Lung (tissue), 12 donors: Measurements from ENCODE around the gene TRIM7. TPM values are rescaled to one million over a fixed set of nuclear protein-coding genes. Genes with fewer than 3 reads are reported as not detected.
"Not testable (repeated sequence)": the region's sequence is repeated elsewhere in the genome, so short reads cannot be mapped to it uniquely, and the experiment has no call there.

ENCODE experiments used
- ATAC-seq: fragments of 200-7000 bp; cut with Tn5 transposase; one replicate; pipeline ENCODE4 v1.9.1; 2020; ENCODE audit warnings: moderate number of reproducible peaks; ENCODE audit not compliant: insufficient read depth, low FRiP score
- DNase-seq, 3 donors: peaks; one replicate each; pipeline ENCODE4 v3.0.0-alpha.2; 2013 to 2017
- H3K27ac ChIP-seq, 2 donors: one replicate each; pipeline ENCODE4 v1.5.1; 2013; ENCODE audit warnings: mild to moderate bottlenecking in 2 of 2, moderate library complexity in 2 of 2, control low read depth in 1 of 2, inconsistent platforms in 1 of 2, low read depth in 1 of 2, low read length in 1 of 2
- H3K27me3 ChIP-seq, 3 donors: one replicate each; pipeline ENCODE4 v1.5.1; 2013; ENCODE audit warnings: low read length in 2 of 3; ENCODE audit not compliant: control insufficient read depth in 3 of 3, insufficient read depth in 3 of 3
- H3K36me3 ChIP-seq, 4 donors: one replicate each; pipeline ENCODE4 v1.5.1; 2013; ENCODE audit warnings: low read length in 4 of 4, mild to moderate bottlenecking in 1 of 4, moderate library complexity in 1 of 4; ENCODE audit not compliant: control insufficient read depth in 4 of 4, insufficient read depth in 4 of 4
- H3K4me1 ChIP-seq, 5 donors: one replicate each; pipeline ENCODE4 v1.5.1; 2013; ENCODE audit warnings: low read length in 5 of 5, mild to moderate bottlenecking in 2 of 5, moderate library complexity in 1 of 5; ENCODE audit not compliant: control insufficient read depth in 5 of 5, insufficient read depth in 5 of 5
- H3K4me3 ChIP-seq: one replicate; pipeline ENCODE4 v1.5.1; 2013; ENCODE audit warnings: mild to moderate bottlenecking, control low read depth, moderate library complexity
- H3K9ac ChIP-seq, 2 donors: one replicate each; pipeline ENCODE4 v1.5.1; 2013; ENCODE audit warnings: low read length in 2 of 2, control low read depth in 1 of 2; ENCODE audit not compliant: insufficient read depth in 1 of 2
- H3K9me3 ChIP-seq, 4 donors: one replicate each; pipeline ENCODE4 v1.5.1; 2013; ENCODE audit warnings: low read length in 3 of 4, mild to moderate bottlenecking in 1 of 4, moderate library complexity in 1 of 4; ENCODE audit not compliant: control insufficient read depth in 4 of 4, insufficient read depth in 3 of 4
- CTCF ChIP-seq: IDR thresholded peaks from 2 replicates; pipeline ENCODE4 v1.5.1; 2012; ENCODE audit warnings: mild to moderate bottlenecking; ENCODE audit errors: control extremely low read depth, extremely low read depth
- WGBS, 2 donors: extraction: QIAGEN DNeasy Blood & Tissue Kit; methylation state at CpG; one replicate each; pipeline ENCODE4 v1.1.7; 2013; 5-methylcytosine and 5-hydroxymethylcytosine counted together
- polyA plus RNA-seq, 2 donors: library from polyadenylated mRNA; stranded (reverse); fragments of 200-250 nt; gene quantifications; one replicate each; pipeline ENCODE4 v1.2.1, GENCODE V29; 2013
- total RNA-seq, 2 donors: library from RNA; depleted of rRNA in 1 of 2; stranded (reverse); fragments of >200 nt in 1 of 2; gene quantifications; one replicate each; pipeline ENCODE4 v1.2.1, GENCODE V29; 2014 to 2021
- donor health status: control.
- donor health status: control.
- donor health status: Bipolar disorder and iron deficiency.
- donor health status: healthy.
- donor health status: DM: yes; HTN: yes; CAD: no.

Gene TRIM7
- total and polyA plus RNA-seq, 4 donors = 0.46 to 3.8 (median 2.4) TPM

DNA sequence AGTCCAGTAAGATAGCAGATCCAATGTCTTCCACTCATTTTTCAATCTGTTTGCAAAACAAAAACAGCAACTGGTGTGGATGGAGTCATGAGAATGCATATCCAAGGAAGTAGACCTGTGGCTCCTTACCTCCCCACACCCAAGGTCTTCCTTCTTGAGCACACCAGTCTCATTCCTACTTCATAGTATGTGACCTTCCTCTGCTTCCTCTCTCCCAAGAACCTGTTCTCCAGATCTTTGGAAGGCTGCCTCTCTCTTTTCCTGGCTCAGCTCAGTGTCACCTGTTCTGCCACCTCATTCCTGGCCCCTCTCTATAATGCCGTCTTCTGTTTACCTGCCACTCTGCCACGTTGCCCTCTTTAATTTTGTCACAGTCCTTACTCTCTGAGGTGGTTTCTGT, 7.9 kb upstream of the TRIM7 start:
- 62 to 80% methylated on average over 2 of the region's 2 CpGs for WGBS, 2 donors
- H3K27ac ChIP-seq = no peak overlapping the region
- H3K4me1 ChIP-seq = peaks cover 0 to 17% (median 6%) of the 10 kb centered on the region in 5 donors
- peaks cover 0 to 27% (median 15%) of the 10 kb centered on the region in 3 donors for H3K27me3 ChIP-seq
- no peak for DNase-seq
- no peak overlapping the region for H3K4me3 ChIP-seq
- H3K9me3 ChIP-seq = no peaks in the 10 kb centered on the region
- no peaks in the 10 kb centered on the region for H3K36me3 ChIP-seq
- no peak for ATAC-seq
- H3K9ac ChIP-seq = no peak overlapping the region
- no peak for TF ChIP-seq CTCF

- ATAC-seq = no peak
- Histone ChIP-seq H3K4me1 (peaks cover 0 to 9% (median 5%) of the 10 kb centered on the region in 5 donors), H3K27me3 (peaks cover 0 to 27% (median 15%) of the 10 kb centered on the region in 3 donors), H3K9ac (no peak overlapping the region), H3K36me3 (no peaks in the 10 kb centered on the region), H3K4me3 (no peak overlapping the region), H3K9me3 (no peaks in the 10 kb centered on the region), H3K27ac (no peak overlapping the region)
- DNase-seq = no peak
- 93 to 97% methylated on average over 6 of the region's 6 CpGs for WGBS, 2 donors
- no peak for TF ChIP-seq CTCF
These were observed 7.1 kb upstream of the TRIM7 start for GRCh38 chr5:181212080-181212479.

DNA sequence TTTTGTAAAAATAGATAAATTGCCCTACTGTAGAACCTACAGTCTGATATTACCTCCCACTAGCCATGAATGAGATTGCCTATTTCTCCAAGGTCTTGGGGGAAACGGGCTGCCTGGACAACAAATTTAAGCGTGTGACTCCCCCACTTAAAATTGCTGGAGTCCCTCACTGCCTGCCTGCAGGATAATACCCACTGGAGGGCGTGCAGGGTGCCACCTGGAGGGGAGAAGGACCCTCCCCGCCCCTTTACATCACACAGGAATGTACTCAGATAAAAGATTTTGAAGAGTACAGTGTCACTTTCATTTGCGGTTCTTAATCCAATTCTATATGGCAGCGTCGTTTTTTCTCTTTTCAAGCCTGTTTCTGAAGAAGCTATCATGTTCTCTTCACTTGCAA, 6.2 kb upstream of the TRIM7 start:
- no peak overlapping the region for H3K27ac ChIP-seq
- H3K4me1 ChIP-seq = peaks cover 0 to 6% (median under 1%) of the 10 kb centered on the region in 5 donors
- ATAC-seq (no peak), DNase-seq (no peak)
- no peak overlapping the region for H3K4me3 ChIP-seq
- TF ChIP-seq CTCF = no peak
- peaks cover 0 to 22% (median 11%) of the 10 kb centered on the region in 3 donors for H3K27me3 ChIP-seq
- no peak overlapping the region for H3K9ac ChIP-seq
- no peaks in the 10 kb centered on the region for H3K36me3 ChIP-seq
- 53 to 58% methylated on average over 7 of the region's 7 CpGs for WGBS, 2 donors
- H3K9me3 ChIP-seq = no peaks in the 10 kb centered on the region

GRCh38 chr5:181210698-181211097, 5.7 kb upstream of the TRIM7 start:
- ATAC-seq, H3K9me3 ChIP-seq, H3K9ac ChIP-seq, H3K36me3 ChIP-seq, H3K27ac ChIP-seq, H3K4me3 ChIP-seq, DNase-seq, H3K4me1 ChIP-seq: not testable (repeated sequence)
- peaks cover 0 to 23% (median 13%) of the 10 kb centered on the region in 3 donors for H3K27me3 ChIP-seq
- 83 to 86% methylated on average over 17 of the region's 17 CpGs for WGBS, 2 donors

DNA sequence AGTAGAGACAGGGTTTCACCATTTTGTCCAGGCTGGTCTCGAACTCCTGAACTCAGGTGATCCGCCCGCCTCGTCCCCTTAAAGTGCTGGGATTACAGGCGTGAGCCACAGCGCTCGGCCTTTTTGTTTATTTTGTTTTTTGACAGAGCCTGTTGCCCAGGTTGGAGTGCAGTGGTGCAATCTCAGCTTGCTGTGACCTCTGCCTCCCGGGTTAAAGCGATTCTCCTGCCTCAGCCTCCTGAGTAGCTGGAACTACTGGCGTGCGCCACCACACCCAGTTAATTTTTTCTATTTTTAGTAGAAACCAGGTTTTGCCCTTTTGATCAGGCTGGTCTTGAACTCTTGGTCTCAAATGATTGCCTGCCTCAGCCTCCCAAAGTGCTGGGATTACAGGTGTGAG, 5.2 kb upstream of the TRIM7 start:
- WGBS, 2 donors = 72 to 83% methylated on average over 11 of the region's 11 CpGs
- Histone ChIP-seq H3K27me3 (peaks cover 0 to 26% (median 15%) of the 10 kb centered on the region in 3 donors), H3K4me1 (peaks cover 0 to 13% (median 4%) of the 10 kb centered on the region in 5 donors)
- not testable (repeated sequence) for ATAC-seq, H3K27ac ChIP-seq, H3K9me3 ChIP-seq, H3K4me3 ChIP-seq, H3K36me3 ChIP-seq, DNase-seq, H3K9ac ChIP-seq

- H3K27ac ChIP-seq, H3K9me3 ChIP-seq, DNase-seq, H3K4me3 ChIP-seq, H3K36me3 ChIP-seq, ATAC-seq, H3K9ac ChIP-seq: not testable (repeated sequence)
- WGBS, 2 donors = 80 to 85% methylated on average over 23 to 24 of the region's 24 CpGs
- Histone ChIP-seq H3K4me1 (peaks cover 0 to 14% (median 4%) of the 10 kb centered on the region in 5 donors), H3K27me3 (peaks cover 0 to 29% (median 14%) of the 10 kb centered on the region in 3 donors)
These were observed 4.0 kb upstream of the TRIM7 start for GRCh38 chr5:181209006-181209405.
